Astrocyte (in vitro differentiated cells and primary cell): ENCODE results near the gene SOX30. TPM values are rescaled to one million over a fixed set of nuclear protein-coding genes. Genes with fewer than 3 reads are reported as not detected.

ENCODE experiments used
- DNase-seq: peaks from one replicate; pipeline ENCODE4 v3.0.0-alpha.2; 2010; ENCODE audit warnings: low read depth
- FAIRE-seq: peaks from 2 replicates; lab custom pipeline; 2011; peaks lifted over from hg19 to GRCh38; lab: Jason Lieb, UNC
- H2AFZ ChIP-seq: 2 replicates; pipeline ENCODE4 v1.6.0; 2012; ENCODE audit warnings: low read depth, low read length, inconsistent platforms
- H3K27ac ChIP-seq: 2 replicates; pipeline ENCODE4 v1.5.1; 2011; ENCODE audit warnings: low read depth, low read length, inconsistent platforms
- H3K27me3 ChIP-seq: 2 replicates; pipeline ENCODE4 v1.6.0; 2011; ENCODE audit warnings: low read length, inconsistent platforms; ENCODE audit not compliant: insufficient read depth
- H3K36me3 ChIP-seq: 2 replicates; pipeline ENCODE4 v1.5.1; 2011; ENCODE audit warnings: low read length, inconsistent platforms; ENCODE audit not compliant: insufficient read depth
- H3K4me1 ChIP-seq: 2 replicates; pipeline ENCODE4 v1.5.1; 2011; ENCODE audit warnings: low read length, inconsistent platforms; ENCODE audit not compliant: insufficient read depth
- H3K4me2 ChIP-seq: 2 replicates; pipeline ENCODE4 v1.6.0; 2012; ENCODE audit warnings: low read length, inconsistent platforms
- H3K4me3 ChIP-seq: 2 replicates; pipeline ENCODE4 v1.5.1; 2011; ENCODE audit warnings: low read depth, mild to moderate bottlenecking, low read length, inconsistent platforms; ENCODE audit not compliant: insufficient read depth
- H3K79me2 ChIP-seq: 2 replicates; pipeline ENCODE4 v1.6.0; 2012; ENCODE audit warnings: mild to moderate bottlenecking, low read length, inconsistent platforms; ENCODE audit not compliant: insufficient read depth
- H3K9ac ChIP-seq: 2 replicates; pipeline ENCODE4 v1.6.0; 2012; ENCODE audit warnings: mild to moderate bottlenecking, low read length, inconsistent platforms
- H3K9me3 ChIP-seq: 2 replicates; pipeline ENCODE4 v1.5.1; 2012; ENCODE audit warnings: low read depth, mild to moderate bottlenecking, low read length, inconsistent platforms; ENCODE audit not compliant: insufficient read depth
- H4K20me1 ChIP-seq: 2 replicates; pipeline ENCODE4 v1.6.0; 2012; ENCODE audit warnings: low read length, inconsistent platforms; ENCODE audit not compliant: insufficient read depth
- H3K27ac Mint-ChIP-seq: one replicate; pipeline ENCODE4 v1.8.0; 2021; ENCODE audit warnings: mild to moderate bottlenecking, mixed read lengths; ENCODE audit not compliant: unreplicated experiment
- H3K27me3 Mint-ChIP-seq: one replicate; pipeline ENCODE4 v1.8.0; 2021; ENCODE audit warnings: low read depth, mixed read lengths; ENCODE audit not compliant: unreplicated experiment
- H3K36me3 Mint-ChIP-seq: one replicate; pipeline ENCODE4 v1.8.0; 2021; ENCODE audit warnings: low read depth, mixed read lengths; ENCODE audit not compliant: unreplicated experiment
- H3K4me1 Mint-ChIP-seq: one replicate; pipeline ENCODE4 v1.8.0; 2021; ENCODE audit warnings: low read depth, mixed read lengths; ENCODE audit not compliant: unreplicated experiment
- H3K4me3 Mint-ChIP-seq: one replicate; pipeline ENCODE4 v1.8.0; 2021; ENCODE audit warnings: mild to moderate bottlenecking, moderate library complexity, mixed read lengths; ENCODE audit not compliant: unreplicated experiment
- H3K9me3 Mint-ChIP-seq: one replicate; pipeline ENCODE4 v1.8.0; 2021; ENCODE audit warnings: mild to moderate bottlenecking, mixed read lengths; ENCODE audit not compliant: unreplicated experiment
- CTCF ChIP-seq: IDR thresholded peaks from 2 replicates; pipeline ENCODE4 v1.5.1; 2011; ENCODE audit warnings: low read depth, mild to moderate bottlenecking, inconsistent platforms, low read length, moderate library complexity; ENCODE audit not compliant: insufficient read depth
- EZH2 ChIP-seq: IDR thresholded peaks from 2 replicates; pipeline ENCODE4 v1.6.1; 2012; ENCODE audit warnings: mild to moderate bottlenecking, low read length, inconsistent platforms; ENCODE audit not compliant: insufficient read depth
- total RNA-seq: library from RNA; stranded (reverse); gene quantifications from 2 replicates; pipeline ENCODE4 v1.2.1, GENCODE V29; 2021

SOX30 gene
- total RNA-seq, 1 donor from 2014 or later, result 0.14 TPM

DNA sequence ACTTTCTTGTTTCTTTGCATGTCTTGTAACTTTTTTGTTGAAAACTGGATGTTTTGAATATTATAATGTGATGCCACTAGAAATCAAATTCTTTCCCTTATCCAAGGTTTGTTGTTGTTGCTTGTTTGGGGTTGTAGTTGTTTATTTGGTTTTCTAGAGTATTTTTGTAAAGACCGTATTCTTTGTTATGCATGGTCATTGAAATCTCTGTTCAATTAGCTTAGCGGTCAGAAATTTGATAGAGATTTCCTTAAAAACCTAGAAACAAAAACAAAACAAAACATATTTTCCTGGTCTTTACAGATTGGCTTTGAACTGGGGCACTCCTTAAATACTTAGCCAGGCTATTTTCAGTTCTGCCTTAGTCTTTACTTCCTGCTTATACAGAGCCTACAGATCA, 21.9 kb downstream of the SOX30 start:
- H3K9me3 Mint-ChIP-seq, result peaks cover 2% of the 10 kb centered on the region
- DNase-seq (no peak), FAIRE-seq (no peak)
- H3K27me3 Mint-ChIP-seq, result peaks cover 2% of the 10 kb centered on the region
- no peaks in the 10 kb centered on the region for H3K27me3 ChIP-seq
- TF ChIP-seq EZH2, result no peak
- TF ChIP-seq CTCF, result no peak
- H3K4me1 Mint-ChIP-seq, result no peaks in the 10 kb centered on the region
- no peaks in the 10 kb centered on the region for H4K20me1 ChIP-seq
- H3K4me3 Mint-ChIP-seq, result no peak overlapping the region
- H3K4me2 ChIP-seq, result no peak overlapping the region
- no peaks in the 10 kb centered on the region for H3K4me1 ChIP-seq
- no peaks in the 10 kb centered on the region for H3K36me3 ChIP-seq
- H3K9ac ChIP-seq, result no peak overlapping the region
- no peak overlapping the region for H3K27ac Mint-ChIP-seq
- no peak overlapping the region for H2AFZ ChIP-seq
- no peaks in the 10 kb centered on the region for H3K79me2 ChIP-seq
- H3K4me3 ChIP-seq, result no peak overlapping the region
- no peak overlapping the region for H3K27ac ChIP-seq
- H3K9me3 ChIP-seq, result no peaks in the 10 kb centered on the region
- no peaks in the 10 kb centered on the region for H3K36me3 Mint-ChIP-seq

- no peak for DNase-seq
- no peaks in the 10 kb centered on the region for H4K20me1 ChIP-seq
- H3K27me3 ChIP-seq, result no peaks in the 10 kb centered on the region
- H3K27me3 Mint-ChIP-seq, result peaks cover 2% of the 10 kb centered on the region
- H3K9me3 Mint-ChIP-seq, result peaks cover 12% of the 10 kb centered on the region
- no peak overlapping the region for H3K9ac ChIP-seq
- no peak overlapping the region for H3K27ac ChIP-seq
- no peak overlapping the region for H3K27ac Mint-ChIP-seq
- no peaks in the 10 kb centered on the region for H3K4me1 Mint-ChIP-seq
- no peaks in the 10 kb centered on the region for H3K36me3 Mint-ChIP-seq
- no peak overlapping the region for H3K4me2 ChIP-seq
- H3K4me1 ChIP-seq, result no peaks in the 10 kb centered on the region
- no peaks in the 10 kb centered on the region for H3K9me3 ChIP-seq
- H2AFZ ChIP-seq, result no peak overlapping the region
- FAIRE-seq, result no peak
- no peak overlapping the region for H3K4me3 ChIP-seq
- TF ChIP-seq EZH2 (no peak), CTCF (no peak)
- H3K4me3 Mint-ChIP-seq, result no peak overlapping the region
- H3K79me2 ChIP-seq, result no peaks in the 10 kb centered on the region
- no peaks in the 10 kb centered on the region for H3K36me3 ChIP-seq
Measured at GRCh38 chr5:157626831-157627230, 25.4 kb downstream of the SOX30 start.

- no peak for TF ChIP-seq EZH2
- no peak for TF ChIP-seq CTCF
- peaks cover 9% of the 10 kb centered on the region for H3K9me3 Mint-ChIP-seq
- peaks cover 2% of the 10 kb centered on the region for H3K27me3 Mint-ChIP-seq
- no peaks in the 10 kb centered on the region for H4K20me1 ChIP-seq
- no peaks in the 10 kb centered on the region for H3K36me3 Mint-ChIP-seq
- H3K4me1 ChIP-seq, result no peaks in the 10 kb centered on the region
- H3K4me2 ChIP-seq, result no peak overlapping the region
- FAIRE-seq (no peak), DNase-seq (no peak)
- no peak overlapping the region for H3K27ac Mint-ChIP-seq
- H3K36me3 ChIP-seq, result no peaks in the 10 kb centered on the region
- H3K4me3 Mint-ChIP-seq, result no peak overlapping the region
- no peaks in the 10 kb centered on the region for H3K79me2 ChIP-seq
- H3K27me3 ChIP-seq, result no peaks in the 10 kb centered on the region
- H3K4me1 Mint-ChIP-seq, result no peaks in the 10 kb centered on the region
- H3K9ac ChIP-seq, result no peak overlapping the region
- no peak overlapping the region for H2AFZ ChIP-seq
- H3K4me3 ChIP-seq, result no peak overlapping the region
- no peaks in the 10 kb centered on the region for H3K9me3 ChIP-seq
- no peak overlapping the region for H3K27ac ChIP-seq
Measured at GRCh38 chr5:157624144-157624543, 28.1 kb downstream of the SOX30 start.
